Stimulated activated CD4-positive, alpha-beta T cell treated with anti-CD3 and anti-CD28 coated beads, Interleukin-4, amount 100 ng/mL, for 4 hours (primary cell): ENCODE results near the gene KCNMA1.

Experiments
- DNase-seq, 2 experiments: peaks; one replicate each; pipeline ENCODE4 v3.0.0-alpha.2; 2020

The KCNMA1 gene

GRCh38 chr10:76899490-76899889 is 738.1 kb downstream of the KCNMA1 start:
- DNase-seq = no peak

DNA sequence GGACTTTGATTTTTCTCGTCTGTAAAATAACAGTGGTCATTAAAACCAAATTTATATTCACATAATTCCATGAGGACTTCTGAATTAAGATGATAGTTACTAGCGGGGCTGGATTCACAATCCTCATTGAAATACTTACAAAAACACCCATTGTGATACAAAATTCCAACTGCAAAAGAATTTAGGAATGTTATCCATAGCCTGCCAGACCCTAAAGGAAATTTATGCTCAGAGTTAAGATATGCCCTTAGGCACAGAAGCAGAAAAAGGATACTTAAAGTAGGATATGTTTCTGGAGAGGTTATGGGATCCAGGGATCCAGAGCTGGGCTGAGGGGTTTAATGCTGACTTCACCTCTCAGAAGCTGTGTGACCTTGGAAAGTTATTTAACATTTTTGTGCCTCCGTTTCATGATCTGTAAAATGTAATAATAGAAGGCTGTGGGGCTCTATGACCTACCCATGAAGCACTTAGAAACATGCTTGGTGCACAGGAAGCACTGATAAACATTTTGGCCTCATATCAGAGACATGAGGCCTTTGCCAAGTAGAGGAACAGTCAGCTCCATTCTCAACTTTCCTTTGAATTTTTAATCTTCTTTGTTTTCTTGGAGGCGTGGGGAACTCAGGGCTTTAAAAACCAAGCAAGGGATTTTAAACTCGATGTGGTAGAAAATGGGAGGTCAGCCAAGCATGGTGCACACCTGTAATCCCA is 744.7 kb downstream of the KCNMA1 start:
- no peak for DNase-seq

DNA sequence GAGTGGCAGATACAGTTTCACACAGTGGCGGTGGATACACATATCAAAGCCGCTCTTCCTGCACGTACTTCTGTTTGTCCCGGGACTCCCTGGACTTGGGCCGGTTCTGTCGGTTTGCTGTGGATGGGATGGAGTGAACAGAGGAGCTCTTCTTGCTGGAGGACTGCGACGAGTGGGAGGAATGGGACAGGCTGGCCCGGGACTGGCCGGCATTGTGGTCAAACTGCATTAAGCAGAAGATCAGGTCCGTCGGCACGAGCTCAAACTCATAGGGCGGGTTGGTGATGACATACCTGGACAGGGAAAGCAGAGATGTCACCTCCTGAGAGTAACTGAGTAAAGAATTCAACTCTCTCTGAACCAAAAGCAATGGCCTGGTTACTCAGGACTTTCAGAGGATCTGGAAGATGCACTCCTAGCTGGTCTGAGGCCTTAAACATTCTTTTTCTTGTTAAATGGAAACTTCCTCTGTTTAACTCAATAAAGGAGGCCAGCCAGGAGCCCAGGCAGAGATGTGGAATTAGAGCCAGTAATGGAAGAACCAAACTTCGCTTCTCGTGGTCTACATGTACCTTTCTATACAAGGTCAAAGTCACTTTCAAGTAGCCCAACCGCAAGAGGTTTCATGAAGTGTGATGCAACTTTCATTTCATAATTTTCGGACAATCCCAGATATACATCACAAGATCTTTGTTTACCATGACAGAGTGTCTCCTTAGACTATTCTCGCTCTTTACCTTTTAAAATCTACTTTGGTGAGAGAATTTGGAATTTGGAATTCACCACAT is 750.2 kb downstream of the KCNMA1 start:
- no peak for DNase-seq

DNA sequence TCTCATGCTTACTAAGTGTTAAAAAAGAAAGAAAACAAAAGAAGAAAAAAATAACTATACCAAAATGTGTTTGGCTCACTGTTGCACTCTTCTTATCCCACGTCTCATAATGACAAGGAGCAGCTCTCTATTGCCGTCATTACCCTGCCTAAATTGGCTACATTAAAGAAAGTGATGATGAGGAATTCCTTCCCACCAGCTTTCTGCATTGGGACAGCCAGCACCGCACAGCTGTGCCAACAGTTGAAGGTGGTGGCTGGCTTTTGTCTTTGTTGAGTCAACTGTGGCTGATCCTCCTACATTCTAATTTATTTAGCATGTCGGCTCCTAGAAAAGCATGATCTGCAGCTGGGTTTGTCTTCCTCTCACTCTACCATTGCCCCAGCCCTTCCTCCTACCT is 751.8 kb downstream of the KCNMA1 start:
- no peak for DNase-seq

GRCh38 chr10:76884673-76885275 is 752.8 kb downstream of the KCNMA1 start:
- DNase-seq = no peak

DNA sequence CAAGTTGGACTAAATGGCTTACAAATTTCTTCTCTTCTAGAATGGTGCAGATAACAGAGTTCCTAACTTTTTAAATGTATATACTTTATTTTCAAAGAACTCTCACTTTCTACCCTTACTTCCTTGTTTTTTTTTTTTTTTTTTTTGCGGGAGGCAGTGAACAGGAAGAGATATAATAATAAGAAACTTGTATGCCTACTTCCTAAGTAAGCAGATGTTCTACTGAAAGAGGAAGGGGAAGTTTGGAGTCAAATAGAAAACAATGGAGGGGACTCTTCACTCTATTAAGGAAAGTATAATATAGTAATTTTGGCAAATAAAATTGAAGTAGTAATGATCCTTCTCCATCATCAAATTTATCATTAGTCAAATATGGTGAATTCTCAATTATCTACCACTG is 754.0 kb downstream of the KCNMA1 start:
- no peak for DNase-seq

DNA sequence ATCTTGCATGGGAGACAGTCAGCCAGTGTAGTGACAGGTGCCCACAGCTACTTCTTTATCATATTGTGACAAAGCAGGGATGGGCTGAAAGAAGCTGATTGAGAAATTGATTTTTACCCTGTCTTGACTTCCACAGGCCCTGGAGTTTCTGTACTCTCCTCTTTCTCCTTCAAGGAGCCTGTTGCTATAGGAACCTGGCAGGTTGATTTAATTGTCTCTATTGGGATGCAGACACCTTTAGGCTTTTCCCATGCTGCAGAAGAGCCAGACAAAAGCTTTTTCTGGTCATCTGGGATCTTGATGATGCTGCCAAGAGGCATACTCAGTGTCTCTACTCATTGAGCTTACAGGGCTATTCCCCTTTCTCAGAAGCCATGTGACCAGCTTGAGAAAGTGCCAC is 754.8 kb downstream of the KCNMA1 start:
- no peak for DNase-seq

DNA sequence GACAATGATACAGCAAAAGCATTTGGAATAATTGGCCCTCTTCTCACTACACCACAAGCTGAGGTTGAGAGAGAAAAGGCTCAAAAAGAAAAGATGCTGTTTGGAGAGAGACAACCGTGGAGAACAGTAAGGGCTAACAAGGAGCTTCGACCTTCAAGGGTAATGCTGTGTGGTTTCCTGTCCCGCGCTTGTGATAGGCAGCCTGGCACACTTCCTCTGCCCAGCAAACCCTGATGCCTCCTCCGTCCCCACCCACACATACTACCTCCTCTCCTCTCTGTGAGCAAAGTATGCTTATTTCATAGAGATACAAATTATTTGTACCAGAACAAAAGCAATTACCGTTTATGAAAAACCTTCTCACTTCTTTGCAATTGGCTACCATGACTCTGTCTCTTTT is 755.4 kb downstream of the KCNMA1 start:
- DNase-seq = no peak

DNA sequence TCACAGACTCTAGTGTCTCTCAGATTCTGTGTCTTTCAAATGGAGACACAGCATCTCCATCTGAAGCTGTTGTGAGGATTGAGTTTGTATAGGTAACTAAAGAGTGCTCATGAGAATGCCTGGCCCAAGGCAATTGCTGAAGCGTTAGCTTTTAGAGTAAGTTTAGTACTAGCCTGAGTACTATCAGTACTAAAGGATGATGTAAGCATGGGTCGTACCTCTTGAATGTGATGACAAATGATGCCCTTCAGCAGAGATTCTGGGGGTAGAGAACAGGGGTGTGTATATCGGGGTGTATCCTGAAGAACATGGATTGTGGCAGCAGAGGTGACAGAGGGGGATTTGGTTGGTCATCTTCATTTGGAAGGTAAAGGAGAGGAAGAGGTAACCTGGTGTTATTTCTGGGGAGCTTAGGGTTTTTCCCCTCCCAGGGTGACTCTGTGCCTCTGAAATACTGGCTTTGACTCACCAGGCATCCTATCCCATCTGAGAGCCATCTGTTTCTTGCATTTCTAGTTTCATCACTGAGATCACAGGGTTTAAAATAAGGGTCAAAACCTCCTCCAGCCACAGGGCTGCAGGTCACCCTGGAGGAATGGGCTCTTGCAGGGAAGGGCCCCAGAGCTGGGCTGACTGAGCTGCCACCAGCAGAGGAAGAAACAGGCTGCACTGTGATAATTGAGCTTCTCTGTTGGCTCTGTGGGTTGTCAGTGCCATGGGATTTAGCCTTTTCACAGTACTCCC is 756.0 kb downstream of the KCNMA1 start:
- no peak for DNase-seq

DNA sequence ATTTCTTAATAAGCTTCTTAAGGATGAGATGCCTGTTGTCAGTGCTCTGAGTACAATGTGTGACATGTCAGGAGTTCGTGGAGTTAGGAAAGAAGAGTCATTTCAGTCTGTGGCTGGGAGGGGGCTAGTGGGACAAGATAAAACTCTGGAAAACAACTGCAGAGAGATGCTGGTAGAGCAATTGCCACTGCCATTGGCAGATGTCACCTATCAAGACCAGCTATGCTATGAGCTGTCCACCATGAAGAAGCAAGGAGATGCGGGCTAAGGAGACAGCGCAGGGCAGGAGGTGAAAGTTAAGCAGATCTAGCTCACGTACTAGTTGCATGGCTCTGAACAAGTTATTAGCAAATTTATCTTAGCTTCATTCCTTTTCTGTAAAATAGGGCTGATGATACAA is 756.7 kb downstream of the KCNMA1 start:
- no peak for DNase-seq

DNA sequence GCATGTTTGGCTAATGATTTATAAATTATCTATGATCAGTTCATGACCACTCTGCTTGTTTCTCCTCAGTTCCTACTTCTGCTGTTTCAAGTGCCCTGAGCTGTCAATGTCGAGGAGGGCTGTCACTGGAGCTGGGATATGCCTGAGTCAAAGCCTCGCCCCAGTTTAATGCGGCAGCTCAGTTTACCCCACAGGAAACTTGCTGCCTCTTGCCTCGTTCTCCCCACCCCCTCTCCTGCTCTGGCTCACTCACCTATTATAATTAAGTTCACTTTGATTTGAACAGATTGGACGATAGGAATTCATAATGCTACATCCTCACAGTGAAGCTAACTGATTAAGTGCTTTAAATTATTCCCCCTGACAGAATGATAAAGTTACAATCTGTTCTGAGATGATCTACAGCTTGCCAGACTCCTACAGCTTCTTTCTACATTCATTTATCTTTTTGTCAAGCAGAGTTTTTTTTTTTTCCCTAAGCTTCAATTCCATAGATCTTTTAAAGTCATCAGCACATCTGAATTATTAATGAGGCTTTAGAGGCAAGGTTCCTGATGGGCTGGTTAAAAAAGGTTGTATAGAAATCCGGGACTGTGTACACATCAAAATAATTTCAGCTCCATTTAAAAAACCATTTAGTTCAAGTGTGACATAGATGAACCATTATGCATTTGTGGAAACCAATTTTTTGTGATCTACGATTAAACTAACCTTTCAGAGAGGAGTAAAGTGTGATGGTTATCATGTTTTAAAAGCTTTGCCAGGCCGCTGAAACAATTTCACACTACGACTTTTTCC is 758.3 kb downstream of the KCNMA1 start:
- DNase-seq = no peak

DNA sequence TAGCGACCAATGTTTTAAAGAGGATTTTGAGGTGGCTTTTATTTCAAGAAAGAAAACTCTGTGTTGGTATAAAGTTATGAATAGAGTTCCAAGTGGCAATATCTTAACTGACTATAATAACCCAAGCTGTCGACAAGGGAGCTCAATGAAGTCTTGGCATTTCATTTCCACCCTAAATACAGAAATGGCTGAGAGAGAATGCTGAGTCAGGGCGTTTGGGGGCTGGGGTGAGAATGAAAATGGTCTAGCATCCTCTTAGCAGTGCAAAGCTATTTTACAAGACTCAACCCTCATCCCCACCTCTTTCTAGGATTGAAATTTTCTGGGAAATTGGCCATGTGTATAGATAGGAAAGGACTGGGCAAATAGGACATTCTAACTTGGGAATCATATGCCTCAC is 759.1 kb downstream of the KCNMA1 start:
- DNase-seq = no peak

- DNase-seq = no peak
These were observed 762.7 kb downstream of the KCNMA1 start for GRCh38 chr10:76874896-76875295.

GRCh38 chr10:76874176-76874575 is 763.4 kb downstream of the KCNMA1 start:
- DNase-seq = no peak

- DNase-seq = no peak
These were observed 765.8 kb downstream of the KCNMA1 start for GRCh38 chr10:76871697-76872295.

GRCh38 chr10:76869931-76870330 is 767.7 kb downstream of the KCNMA1 start:
- no peak for DNase-seq

DNA sequence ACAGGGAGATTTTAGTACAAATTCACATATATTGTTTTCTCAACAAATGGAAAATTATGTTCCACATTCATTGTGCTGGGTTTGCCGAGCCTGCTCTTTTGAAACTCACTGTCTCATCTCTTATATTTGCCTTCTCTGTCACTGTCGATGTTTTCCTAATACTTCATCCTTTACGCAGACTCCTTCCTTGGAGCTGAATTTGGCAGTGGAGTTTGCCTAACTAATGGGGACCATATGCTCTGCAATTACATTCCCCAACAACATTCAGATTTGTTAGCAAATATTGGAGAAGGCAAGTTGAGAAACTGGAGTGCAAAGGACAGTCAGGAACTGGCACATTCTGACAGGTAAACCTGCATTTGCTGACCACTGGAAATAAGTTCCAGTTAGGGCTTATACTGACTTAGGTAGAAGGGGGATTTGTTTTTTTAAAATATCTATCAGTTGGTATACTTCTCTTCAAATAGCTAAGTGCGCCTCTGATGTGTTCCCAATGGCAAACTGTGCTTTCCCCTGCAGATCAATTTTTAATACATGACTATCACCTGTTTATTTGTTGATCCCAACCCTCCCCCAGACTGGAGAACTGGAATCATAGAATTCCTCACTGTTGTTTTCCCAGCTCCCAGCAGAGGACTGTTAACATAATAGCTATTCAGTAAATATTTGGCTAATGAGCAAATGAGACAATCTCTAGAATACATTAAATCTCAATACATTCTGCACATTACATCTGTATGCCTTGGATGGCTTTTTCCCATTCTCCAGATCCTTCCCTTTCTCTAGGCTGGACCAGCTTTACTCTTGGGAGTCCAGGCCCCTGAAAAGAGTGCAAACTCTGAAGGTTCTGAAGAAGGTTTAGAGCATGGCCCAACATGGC is 769.3 kb downstream of the KCNMA1 start:
- no peak for DNase-seq

- DNase-seq = no peak
These were observed 770.6 kb downstream of the KCNMA1 start for GRCh38 chr10:76866841-76867586.

GRCh38 chr10:76864922-76865321 is 772.7 kb downstream of the KCNMA1 start:
- no peak for DNase-seq

GRCh38 chr10:76858721-76859120 is 778.9 kb downstream of the KCNMA1 start:
- no peak for DNase-seq
